Right lobe of liver (tissue), 6 donors: ENCODE results near the gene VPS11. TPM values are rescaled to one million over a fixed set of nuclear protein-coding genes. Genes with fewer than 3 reads are reported as not detected.
"Not testable (repeated sequence)": the region's sequence is repeated elsewhere in the genome, so short reads cannot be mapped to it uniquely, and the experiment has no call there.

Source experiments
- ATAC-seq, 4 donors: fragments of 200-7000 bp; cut with Tn5 transposase; one replicate each; pipeline ENCODE4 v1.9.1; 2020; ENCODE audit warnings: mild to moderate bottlenecking in 4 of 4, moderate library complexity in 4 of 4
- DNase-seq, 3 donors: peaks; one replicate each; pipeline ENCODE4 v3.0.0-alpha.2; 2020
- H3K27ac ChIP-seq, 3 donors: fragments of 200-600 bp; one replicate each; pipeline ENCODE4 v1.8.0; 2022
- H3K27me3 ChIP-seq, 2 donors: fragments of 200-600 bp; one replicate each; pipeline ENCODE4 v1.8.0; 2022
- H3K36me3 ChIP-seq, 4 donors: fragments of 200-600 bp; sonication (generic) in 1 of 4; one replicate each; pipeline versions ENCODE4 v1.5.1 to v1.8.0; 2017 to 2022; ENCODE audit warnings: control low read depth in 1 of 4
- H3K4me1 ChIP-seq, 4 donors: fragments of 200-600 bp; sonication (generic) in 1 of 4; one replicate each; pipeline versions ENCODE4 v1.5.1 to v1.8.0; 2017 to 2022; ENCODE audit warnings: control low read depth in 1 of 4
- H3K4me3 ChIP-seq, 3 donors: fragments of 200-600 bp; one replicate each; pipeline ENCODE4 v1.8.0; 2022
- H3K9me3 ChIP-seq, 4 donors: fragments of 200-600 bp; sonication (generic) in 1 of 4; one replicate each; pipeline versions ENCODE4 v1.5.1 to v1.8.0; 2017 to 2022; ENCODE audit warnings: control low read depth in 1 of 4
- CTCF ChIP-seq, 4 donors: fragments of 200-600 bp in 3 of 4; fragments of 450-650 bp in 1 of 4; IDR thresholded peaks; one replicate each; pipeline versions ENCODE4 v1.5.1 to v1.8.0; 2016 to 2022; ENCODE audit warnings: antibody characterized with exemption in 4 of 4, mild to moderate bottlenecking in 2 of 4
- POLR2A ChIP-seq: fragments of 450-650 bp; IDR thresholded peaks from one replicate; pipeline ENCODE4 v1.6.1; 2017; ENCODE audit warnings: antibody characterized with exemption, mild to moderate bottlenecking
- WGBS: methylation state at CpG from one replicate; pipeline ENCODE4 v1.1.6; 2018; ENCODE audit warnings: low coverage, low lambda C conversion rate; ENCODE audit not compliant: insufficient coverage; ENCODE audit errors: missing lambda C conversion rate; 5-methylcytosine and 5-hydroxymethylcytosine counted together
- intact Hi-C, 2 donors: fragments of 100-400 bp; cut with DNase I; formaldehyde crosslinking; loops; one replicate each; pipeline versions ENCODE4 v1.11.2 to v1.14.1; 2022
- total RNA-seq, 6 experiments: library from RNA; depleted of rRNA in 2 of 6; stranded (reverse); fragments of >200 nt in 2 of 6; fragmentation: NEBNext Ultra II Directional in 3 of 6; extraction: Animal tissue kit (Norgen Biotek cat#: 25700) in 3 of 6; gene quantifications; one replicate each; pipeline versions ENCODE4 v1.1.0 to v1.2.4, GENCODE V29; 2016 to 2023
- donor health status: DM: no; HTN: yes; CAD: no.
- donor health status: DM: no; HTN: no; CAD: no.
- donor health status: DM: no; HTN: no; CAD: no.
- donor health status: DM: no; HTN: yes; CAD: no.
- donor health status: DM: no; HTN: yes; CAD: no.

Gene VPS11
- total RNA-seq, 6 experiments from 2014 or later: 8.5 to 18.3 (median 11.3) TPM

- no peak for ATAC-seq
- Histone ChIP-seq H3K4me3 (no peak overlapping the region), H3K27ac (no peak overlapping the region), H3K4me1 (peaks cover 0 to 10% (median 3%) of the 10 kb centered on the region in 4 donors), H3K9me3 (no peaks in the 10 kb centered on the region), H3K36me3 (peaks cover 0 to 7% (median 0%) of the 10 kb centered on the region in 4 donors), H3K27me3 (no peaks in the 10 kb centered on the region)
- 68% methylated on average over 9 of the region's 9 CpGs for WGBS
- intact Hi-C loops: no loop called here
- DNase-seq: no peak
- TF ChIP-seq CTCF (IDR thresholded peaks at IDR 0.05) (no peak), POLR2A (no peak)
Observed at GRCh38 chr11:119031912-119032280, 35.7 kb upstream of the VPS11 start.

- 68% methylated on average over 7 of the region's 10 CpGs for WGBS
- ATAC-seq, H3K4me1 ChIP-seq, H3K27ac ChIP-seq, DNase-seq, intact Hi-C loops, H3K36me3 ChIP-seq, H3K27me3 ChIP-seq, H3K9me3 ChIP-seq, H3K4me3 ChIP-seq: not testable (repeated sequence)
Observed at GRCh38 chr11:119033421-119033820, 34.2 kb upstream of the VPS11 start.

DNA sequence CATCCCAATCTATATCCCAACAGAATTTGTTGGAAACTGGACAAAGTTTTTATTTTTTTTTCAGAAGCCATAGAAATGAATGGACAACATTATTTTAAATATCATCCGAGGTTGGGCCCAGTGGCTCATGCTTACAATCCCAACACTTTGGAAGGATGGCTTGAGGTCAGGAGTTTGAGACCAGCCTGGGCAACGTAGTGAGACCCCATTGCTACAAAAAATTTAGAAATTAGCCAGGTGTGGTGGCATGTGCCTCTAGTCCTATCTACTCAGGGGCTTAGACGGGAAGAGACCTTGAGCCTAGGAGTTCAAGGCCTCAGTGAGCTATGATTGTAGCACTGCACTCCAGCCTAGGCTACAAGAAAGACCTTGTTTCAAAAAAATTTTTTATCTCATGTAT, 32.8 kb upstream of the VPS11 start:
- intact Hi-C loops: no loop called here
- no peak overlapping the region for H3K27ac ChIP-seq
- DNase-seq (no peak), ATAC-seq (no peak)
- H3K36me3 ChIP-seq: no peaks in the 10 kb centered on the region
- H3K4me1 ChIP-seq: peaks cover 0 to 2% (median 2%) of the 10 kb centered on the region in 4 donors
- TF ChIP-seq CTCF (IDR thresholded peaks at IDR 0.05) (no peak), POLR2A (no peak)
- no peaks in the 10 kb centered on the region for H3K27me3 ChIP-seq
- 77% methylated on average over 3 of the region's 3 CpGs for WGBS
- no peaks in the 10 kb centered on the region for H3K9me3 ChIP-seq
- H3K4me3 ChIP-seq: no peak overlapping the region

- Histone ChIP-seq H3K27me3 (no peaks in the 10 kb centered on the region), H3K27ac (no peak overlapping the region), H3K4me1 (no peaks in the 10 kb centered on the region), H3K9me3 (no peaks in the 10 kb centered on the region), H3K36me3 (no peaks in the 10 kb centered on the region), H3K4me3 (no peak overlapping the region)
- ATAC-seq (no peak), DNase-seq (no peak)
- TF ChIP-seq POLR2A: no peak
- TF ChIP-seq CTCF (IDR thresholded peaks at IDR 0.05): no peak
- intact Hi-C loops: no loop called here
- WGBS: 65% methylated on average over 5 of the region's 5 CpGs
Observed at GRCh38 chr11:119038884-119039283, 28.7 kb upstream of the VPS11 start.

GRCh38 chr11:119039471-119039870, 28.1 kb upstream of the VPS11 start:
- H3K9me3 ChIP-seq, ATAC-seq, H3K4me3 ChIP-seq, H3K4me1 ChIP-seq, H3K36me3 ChIP-seq, H3K27ac ChIP-seq, H3K27me3 ChIP-seq, DNase-seq, intact Hi-C loops: not testable (repeated sequence)
- 38% methylated on average over 7 of the region's 11 CpGs for WGBS
